IMR-90 (cell line): ENCODE measurements around the gene ANAPC7.

Source experiments
- POLR2A ChIP-seq: IDR thresholded peaks from 2 replicates; pipeline ENCODE4 v1.6.1; 2012; ENCODE audit warnings: mild to moderate bottlenecking, low read depth, low read length
- TF ChIP-seq, protein P1 (sequence below): conservative IDR thresholded peaks from 2 replicates; pipeline ENCODE4 v1.5.1; 2012; ENCODE audit warnings: mild to moderate bottlenecking, low read depth, low read length, improper control_type of control experiment
- TF ChIP-seq, protein P2 (sequence below): fragments of 150-350 bp; IDR thresholded peaks from 2 replicates; pipeline ENCODE4 v1.6.1; 2016; ENCODE audit warnings: low read depth, mild to moderate bottlenecking, low read length, moderate library complexity, borderline replicate concordance

DNA sequence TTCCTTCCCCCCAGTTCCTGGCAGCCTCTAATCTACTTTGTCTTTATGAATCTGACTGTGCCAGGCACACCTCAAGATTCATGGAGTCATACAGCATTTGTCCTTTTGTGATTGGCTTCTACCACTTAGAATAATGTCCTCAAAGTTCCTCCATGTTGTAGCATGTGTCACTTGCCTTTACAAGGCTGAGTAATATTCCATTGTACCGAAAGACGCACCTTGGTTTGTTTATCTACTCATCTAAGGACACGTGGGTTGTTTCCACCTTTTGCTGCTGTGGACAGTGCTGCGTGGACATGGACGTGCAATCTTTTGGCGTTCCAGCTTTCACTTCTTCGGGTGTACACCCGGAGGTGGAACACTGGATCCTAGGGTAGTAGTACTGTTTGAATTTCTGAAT is 33.5 kb downstream of the ANAPC7 start:
- TF ChIP-seq, protein P1, sequence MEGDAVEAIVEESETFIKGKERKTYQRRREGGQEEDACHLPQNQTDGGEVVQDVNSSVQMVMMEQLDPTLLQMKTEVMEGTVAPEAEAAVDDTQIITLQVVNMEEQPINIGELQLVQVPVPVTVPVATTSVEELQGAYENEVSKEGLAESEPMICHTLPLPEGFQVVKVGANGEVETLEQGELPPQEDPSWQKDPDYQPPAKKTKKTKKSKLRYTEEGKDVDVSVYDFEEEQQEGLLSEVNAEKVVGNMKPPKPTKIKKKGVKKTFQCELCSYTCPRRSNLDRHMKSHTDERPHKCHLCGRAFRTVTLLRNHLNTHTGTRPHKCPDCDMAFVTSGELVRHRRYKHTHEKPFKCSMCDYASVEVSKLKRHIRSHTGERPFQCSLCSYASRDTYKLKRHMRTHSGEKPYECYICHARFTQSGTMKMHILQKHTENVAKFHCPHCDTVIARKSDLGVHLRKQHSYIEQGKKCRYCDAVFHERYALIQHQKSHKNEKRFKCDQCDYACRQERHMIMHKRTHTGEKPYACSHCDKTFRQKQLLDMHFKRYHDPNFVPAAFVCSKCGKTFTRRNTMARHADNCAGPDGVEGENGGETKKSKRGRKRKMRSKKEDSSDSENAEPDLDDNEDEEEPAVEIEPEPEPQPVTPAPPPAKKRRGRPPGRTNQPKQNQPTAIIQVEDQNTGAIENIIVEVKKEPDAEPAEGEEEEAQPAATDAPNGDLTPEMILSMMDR: no peak
- TF ChIP-seq POLR2A: no peak
- TF ChIP-seq, protein P2, sequence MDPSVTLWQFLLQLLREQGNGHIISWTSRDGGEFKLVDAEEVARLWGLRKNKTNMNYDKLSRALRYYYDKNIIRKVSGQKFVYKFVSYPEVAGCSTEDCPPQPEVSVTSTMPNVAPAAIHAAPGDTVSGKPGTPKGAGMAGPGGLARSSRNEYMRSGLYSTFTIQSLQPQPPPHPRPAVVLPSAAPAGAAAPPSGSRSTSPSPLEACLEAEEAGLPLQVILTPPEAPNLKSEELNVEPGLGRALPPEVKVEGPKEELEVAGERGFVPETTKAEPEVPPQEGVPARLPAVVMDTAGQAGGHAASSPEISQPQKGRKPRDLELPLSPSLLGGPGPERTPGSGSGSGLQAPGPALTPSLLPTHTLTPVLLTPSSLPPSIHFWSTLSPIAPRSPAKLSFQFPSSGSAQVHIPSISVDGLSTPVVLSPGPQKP: no peak
